ENCODE results near the gene STK32B. TPM values are rescaled to one million over a fixed set of nuclear protein-coding genes. Genes with fewer than 3 reads are reported as not detected.
"Not testable (repeated sequence)": the region's sequence is repeated elsewhere in the genome, so short reads cannot be mapped to it uniquely, and the experiment has no call there.

STK32B gene
- total RNA-seq, 6 donors from 2014 or later: 0.22 to 3.4 (median 1.0) TPM

DNA sequence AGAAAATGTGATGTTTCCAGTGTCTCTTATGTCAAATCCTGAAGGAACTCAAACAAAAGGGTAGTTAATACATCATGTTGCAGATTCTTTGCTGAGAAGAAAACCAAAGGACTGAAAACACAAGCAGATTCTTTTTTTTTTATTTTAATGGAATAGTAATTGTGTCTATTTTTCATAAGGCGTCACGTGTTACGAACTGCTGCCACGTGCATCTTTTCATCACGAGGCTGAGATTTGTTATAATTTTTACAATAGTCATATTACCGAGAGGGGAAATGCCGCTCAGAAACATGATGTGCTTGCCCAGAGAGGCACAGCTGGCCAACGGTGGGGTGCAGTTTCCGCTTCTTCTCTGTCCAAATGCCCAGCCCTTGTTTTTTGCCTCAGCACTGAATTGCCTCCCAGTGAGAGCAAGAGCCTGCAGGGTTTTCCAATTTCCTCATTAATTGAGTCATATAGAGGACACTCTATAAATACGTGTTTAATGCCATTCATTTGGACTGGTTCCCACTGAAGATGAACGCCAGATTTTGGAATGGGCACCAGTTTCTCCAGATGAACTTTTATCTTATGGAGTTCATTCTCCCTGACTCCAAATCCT, 225.3 kb downstream of the STK32B start:
- TF ChIP-seq POLR2AphosphoS5 (IDR thresholded peaks at IDR 0.05) (no peak), POLR2A (IDR thresholded peaks at IDR 0.05) (no peak), EP300 (IDR thresholded peaks at IDR 0.05) (no peak)
- TF ChIP-seq, protein P1, sequence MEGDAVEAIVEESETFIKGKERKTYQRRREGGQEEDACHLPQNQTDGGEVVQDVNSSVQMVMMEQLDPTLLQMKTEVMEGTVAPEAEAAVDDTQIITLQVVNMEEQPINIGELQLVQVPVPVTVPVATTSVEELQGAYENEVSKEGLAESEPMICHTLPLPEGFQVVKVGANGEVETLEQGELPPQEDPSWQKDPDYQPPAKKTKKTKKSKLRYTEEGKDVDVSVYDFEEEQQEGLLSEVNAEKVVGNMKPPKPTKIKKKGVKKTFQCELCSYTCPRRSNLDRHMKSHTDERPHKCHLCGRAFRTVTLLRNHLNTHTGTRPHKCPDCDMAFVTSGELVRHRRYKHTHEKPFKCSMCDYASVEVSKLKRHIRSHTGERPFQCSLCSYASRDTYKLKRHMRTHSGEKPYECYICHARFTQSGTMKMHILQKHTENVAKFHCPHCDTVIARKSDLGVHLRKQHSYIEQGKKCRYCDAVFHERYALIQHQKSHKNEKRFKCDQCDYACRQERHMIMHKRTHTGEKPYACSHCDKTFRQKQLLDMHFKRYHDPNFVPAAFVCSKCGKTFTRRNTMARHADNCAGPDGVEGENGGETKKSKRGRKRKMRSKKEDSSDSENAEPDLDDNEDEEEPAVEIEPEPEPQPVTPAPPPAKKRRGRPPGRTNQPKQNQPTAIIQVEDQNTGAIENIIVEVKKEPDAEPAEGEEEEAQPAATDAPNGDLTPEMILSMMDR (IDR thresholded peaks at IDR 0.05): no peak
- 81 to 89% methylated on average over 11 of the region's 11 CpGs for WGBS, 2 donors

DNA sequence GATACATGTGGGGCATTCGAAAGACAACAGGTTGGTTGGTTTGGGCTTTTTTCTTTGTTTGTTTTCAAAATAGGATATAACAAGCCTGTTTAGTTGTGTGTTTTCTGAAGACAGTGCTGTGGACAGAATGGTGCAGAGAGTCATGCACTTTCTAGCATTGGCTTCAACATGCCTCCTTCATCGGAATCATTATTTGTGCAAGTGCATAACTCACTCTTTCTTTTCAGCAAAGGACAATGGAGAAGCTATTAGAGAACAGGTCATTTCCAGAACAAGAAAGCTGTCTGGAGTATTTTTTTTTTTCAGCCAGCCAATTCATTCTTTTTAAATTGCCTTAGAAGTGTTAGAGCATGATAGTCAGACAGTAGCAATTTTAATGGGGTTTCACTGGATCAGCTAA, 225.8 kb downstream of the STK32B start:
- ATAC-seq (ENCODE audit: low FRiP score in 2 of 2) (no peak), DNase-seq (no peak)
- no peaks in the 10 kb centered on the region for H3K36me3 ChIP-seq
- WGBS, 2 donors: 91 to 95% methylated on average over 2 of the region's 2 CpGs
- no peaks in the 10 kb centered on the region for H3K9me3 ChIP-seq
- no peak overlapping the region for H3K4me3 ChIP-seq
- no peaks in the 10 kb centered on the region for H3K4me1 ChIP-seq
- no peaks in the 10 kb centered on the region for H3K27me3 ChIP-seq
- no peak overlapping the region for H3K27ac ChIP-seq
- no peak for TF ChIP-seq POLR2AphosphoS5 (IDR thresholded peaks at IDR 0.05)
- no peak for TF ChIP-seq EP300 (IDR thresholded peaks at IDR 0.05)
- TF ChIP-seq, protein P1 (IDR thresholded peaks at IDR 0.05): no peak
- TF ChIP-seq POLR2A (IDR thresholded peaks at IDR 0.05): no peak

More for the DNA sequence above, 225.3 kb downstream of the STK32B start:
- ATAC-seq (ENCODE audit: low FRiP score in 2 of 2) (no peak), DNase-seq (no peak)
- Histone ChIP-seq H3K9me3 (no peaks in the 10 kb centered on the region), H3K4me1 (no peaks in the 10 kb centered on the region), H3K27ac (no peak overlapping the region), H3K27me3 (no peaks in the 10 kb centered on the region), H3K36me3 (no peaks in the 10 kb centered on the region), H3K4me3 (no peak overlapping the region)

DNA sequence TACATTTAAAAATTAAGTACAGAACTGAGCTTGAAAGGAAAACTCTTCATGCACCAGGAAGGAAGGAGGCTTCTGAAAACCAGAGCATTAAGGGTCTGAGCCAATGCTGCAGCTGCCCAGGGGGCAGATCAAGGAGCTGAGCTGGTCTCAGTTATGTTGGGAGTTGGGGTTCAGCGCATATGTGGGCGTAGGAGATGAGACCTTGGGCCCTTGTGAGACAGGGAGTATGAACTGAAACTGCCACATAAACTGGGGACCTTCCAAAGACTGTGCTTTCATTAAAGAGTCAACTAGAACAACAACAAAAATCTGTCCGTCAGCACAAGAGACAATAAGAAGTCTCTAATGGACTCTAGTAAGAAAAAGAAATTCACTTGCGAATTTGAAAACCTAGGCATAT, 226.9 kb downstream of the STK32B start:
- no peaks in the 10 kb centered on the region for H3K4me1 ChIP-seq
- DNase-seq (no peak), ATAC-seq (ENCODE audit: low FRiP score in 2 of 2) (no peak)
- no peaks in the 10 kb centered on the region for H3K27me3 ChIP-seq
- TF ChIP-seq, protein P1 (IDR thresholded peaks at IDR 0.05): no peak
- TF ChIP-seq EP300 (IDR thresholded peaks at IDR 0.05) (no peak), POLR2AphosphoS5 (IDR thresholded peaks at IDR 0.05) (no peak), POLR2A (IDR thresholded peaks at IDR 0.05) (no peak)
- H3K27ac ChIP-seq: no peak overlapping the region
- 92 to 94% methylated on average over 4 of the region's 4 CpGs for WGBS, 2 donors
- no peaks in the 10 kb centered on the region for H3K9me3 ChIP-seq
- H3K36me3 ChIP-seq: no peaks in the 10 kb centered on the region
- H3K4me3 ChIP-seq: no peak overlapping the region

DNA sequence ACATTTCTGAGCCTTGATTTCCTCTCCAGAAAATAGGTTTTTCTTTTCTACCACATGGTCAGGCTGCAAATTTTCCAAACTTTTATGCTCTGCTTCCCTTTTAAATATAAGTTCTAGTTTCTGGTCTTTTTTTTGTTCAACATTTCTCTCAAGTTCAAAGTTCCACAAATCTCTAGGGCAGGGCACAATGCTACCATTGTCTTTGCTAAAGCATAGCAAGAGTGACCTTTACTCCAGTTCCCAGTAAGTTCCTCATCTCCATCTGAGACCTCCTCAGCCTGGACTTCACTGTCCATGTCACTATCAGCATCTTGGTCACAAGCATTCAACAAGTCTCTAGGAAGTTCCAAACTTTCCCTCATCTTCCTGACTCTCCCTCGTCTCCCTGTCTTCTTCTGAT, 228.8 kb downstream of the STK32B start:
- H3K27ac ChIP-seq; ATAC-seq (ENCODE audit: low FRiP score in 2 of 2); DNase-seq; H3K4me1 ChIP-seq; H3K9me3 ChIP-seq; H3K27me3 ChIP-seq; H3K36me3 ChIP-seq; H3K4me3 ChIP-seq: not testable (repeated sequence)
- 73 to 81% methylated on average over 1 of the region's 1 CpG for WGBS, 2 donors

DNA sequence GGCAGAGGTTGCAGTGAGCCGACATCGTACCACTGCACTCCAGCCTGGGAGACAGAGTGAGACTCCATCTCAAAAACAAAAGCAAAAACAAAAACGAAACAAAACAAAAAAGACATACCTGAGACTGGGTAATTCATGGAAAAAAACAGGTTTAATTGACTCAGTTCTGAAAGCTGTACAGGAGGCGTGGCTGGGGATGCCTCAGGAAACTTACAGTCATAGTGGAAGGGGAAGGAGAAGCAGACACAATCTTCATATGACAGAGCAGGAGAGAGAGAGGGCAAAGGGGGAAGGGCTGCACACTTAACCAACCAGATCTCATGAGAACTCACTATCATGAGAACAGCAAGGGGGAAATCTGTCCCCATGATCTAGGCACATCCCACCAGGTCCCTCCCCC, 229.5 kb downstream of the STK32B start:
- H3K9me3 ChIP-seq: no peaks in the 10 kb centered on the region
- WGBS, 2 donors: 81 to 83% methylated on average over 4 of the region's 4 CpGs
- DNase-seq (no peak), ATAC-seq (ENCODE audit: low FRiP score in 2 of 2) (no peak)
- TF ChIP-seq POLR2AphosphoS5 (IDR thresholded peaks at IDR 0.05): no peak
- TF ChIP-seq, protein P1 (IDR thresholded peaks at IDR 0.05): no peak
- no peak for TF ChIP-seq POLR2A (IDR thresholded peaks at IDR 0.05)
- no peak for TF ChIP-seq EP300 (IDR thresholded peaks at IDR 0.05)
- H3K4me3 ChIP-seq: no peak overlapping the region
- H3K36me3 ChIP-seq: no peaks in the 10 kb centered on the region
- no peaks in the 10 kb centered on the region for H3K4me1 ChIP-seq
- no peaks in the 10 kb centered on the region for H3K27me3 ChIP-seq
- H3K27ac ChIP-seq: no peak overlapping the region

All from upper lobe of left lung (tissue), 6 donors.